Activated CD8-positive, alpha-beta T cell treated with anti-CD3 and anti-CD28 coated beads for 36 hours (primary cell): Measurements from ENCODE around the gene MCC. TPM values are rescaled to one million over a fixed set of nuclear protein-coding genes. Genes with fewer than 3 reads are reported as not detected.

ENCODE experiments used
- ATAC-seq: fragments of 200-7000 bp; cut with Tn5 transposase; one replicate; pipeline ENCODE4 v1.10.0; 2021; ENCODE audit warnings: mild to moderate bottlenecking, moderate library complexity
- CTCF ChIA-PET: fragments of 350-600 bp; sonication (Branson Sonifier 250); formaldehyde crosslinking; loops from one replicate; lab custom pipeline; 2021; ENCODE audit warnings: antibody characterized with exemption; lab: Charles Lee
- POLR2A ChIA-PET: fragments of 350-600 bp; sonication (Branson Sonifier 250); formaldehyde crosslinking; loops from one replicate; lab custom pipeline; 2021; ENCODE audit warnings: antibody characterized with exemption; lab: Charles Lee
- DNase-seq: peaks from one replicate; pipeline ENCODE4 v3.0.0-alpha.2; 2020
- H3K27ac Mint-ChIP-seq: one replicate; pipeline ENCODE4 v1.8.0; 2021; ENCODE audit warnings: mild to moderate bottlenecking, mixed read lengths
- H3K27me3 Mint-ChIP-seq: one replicate; pipeline ENCODE4 v1.8.0; 2021; ENCODE audit warnings: mixed read lengths
- H3K36me3 Mint-ChIP-seq: one replicate; pipeline ENCODE4 v1.8.0; 2021; ENCODE audit warnings: low read depth, mixed read lengths
- H3K4me1 Mint-ChIP-seq: one replicate; pipeline ENCODE4 v1.8.0; 2021; ENCODE audit warnings: low read depth, mixed read lengths
- H3K4me3 Mint-ChIP-seq: one replicate; pipeline ENCODE4 v1.8.0; 2021; ENCODE audit warnings: mild to moderate bottlenecking, moderate library complexity, mixed read lengths
- H3K9me3 Mint-ChIP-seq: one replicate; pipeline ENCODE4 v1.8.0; 2021; ENCODE audit warnings: mixed read lengths
- intact Hi-C: fragments of 100-400 bp; cut with micrococcal nuclease; formaldehyde crosslinking; loops from one replicate; pipeline ENCODE4 v1.10.0; 2022
- total RNA-seq, 2 experiments: library from RNA; stranded (reverse); gene quantifications; one replicate each; pipeline ENCODE4 v1.2.3, GENCODE V29; 2021
- TF ChIP-seq, protein P1 (sequence below): fragments of 200-600 bp; IDR thresholded peaks from one replicate; pipeline ENCODE4 v1.8.0; 2022; ENCODE audit warnings: antibody characterized with exemption, mild to moderate bottlenecking

MCC gene
- total RNA-seq, 2 experiments from 2014 or later, result 4.9 to 5.4 TPM

DNA sequence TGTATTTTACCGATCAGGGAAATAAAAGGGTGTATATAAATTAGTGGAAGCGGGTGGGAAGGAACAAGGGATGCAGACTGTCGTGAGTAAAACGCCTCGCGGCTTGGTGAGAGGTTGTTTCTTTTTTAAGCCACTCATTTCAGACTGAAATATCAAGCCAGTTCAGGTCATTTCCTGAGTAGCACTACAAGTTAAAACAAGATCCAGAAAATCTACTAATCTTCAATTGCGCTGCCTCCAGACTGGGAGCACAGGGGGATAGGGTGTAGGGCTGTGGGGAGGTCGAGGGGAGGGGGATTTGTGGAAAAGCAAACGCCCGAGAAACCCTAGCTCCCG lies 194.3 kb downstream of the MCC start:
- POLR2A ChIA-PET, result interaction anchor here (1.1 to 1.5 kb wide), 2 partner anchors 14 to 236 kb away, joined by 5 read pairs; no protein-coding TSS in a partner anchor
- CTCF ChIA-PET, result interaction anchor here (1.6 to 2.0 kb wide), 5 partner anchors 13 to 298 kb away, joined by 4 to 10 read pairs (median 6); no protein-coding TSS in a partner anchor
- TF ChIP-seq, protein P1, sequence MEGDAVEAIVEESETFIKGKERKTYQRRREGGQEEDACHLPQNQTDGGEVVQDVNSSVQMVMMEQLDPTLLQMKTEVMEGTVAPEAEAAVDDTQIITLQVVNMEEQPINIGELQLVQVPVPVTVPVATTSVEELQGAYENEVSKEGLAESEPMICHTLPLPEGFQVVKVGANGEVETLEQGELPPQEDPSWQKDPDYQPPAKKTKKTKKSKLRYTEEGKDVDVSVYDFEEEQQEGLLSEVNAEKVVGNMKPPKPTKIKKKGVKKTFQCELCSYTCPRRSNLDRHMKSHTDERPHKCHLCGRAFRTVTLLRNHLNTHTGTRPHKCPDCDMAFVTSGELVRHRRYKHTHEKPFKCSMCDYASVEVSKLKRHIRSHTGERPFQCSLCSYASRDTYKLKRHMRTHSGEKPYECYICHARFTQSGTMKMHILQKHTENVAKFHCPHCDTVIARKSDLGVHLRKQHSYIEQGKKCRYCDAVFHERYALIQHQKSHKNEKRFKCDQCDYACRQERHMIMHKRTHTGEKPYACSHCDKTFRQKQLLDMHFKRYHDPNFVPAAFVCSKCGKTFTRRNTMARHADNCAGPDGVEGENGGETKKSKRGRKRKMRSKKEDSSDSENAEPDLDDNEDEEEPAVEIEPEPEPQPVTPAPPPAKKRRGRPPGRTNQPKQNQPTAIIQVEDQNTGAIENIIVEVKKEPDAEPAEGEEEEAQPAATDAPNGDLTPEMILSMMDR, result no peak
- Mint-ChIP-seq H3K4me3 (peak overlapping the region; percentile 89), H3K27me3 (peaks cover 19% of the 10 kb centered on the region), H3K27ac (peak overlapping the region; percentile 79), H3K9me3 (no peaks in the 10 kb centered on the region), H3K36me3 (no peaks in the 10 kb centered on the region), H3K4me1 (peaks cover 14% of the 10 kb centered on the region)
- DNase-seq (peak; percentile 37), ATAC-seq (peak; percentile 20)
- intact Hi-C loops, result no loop called here

DNA sequence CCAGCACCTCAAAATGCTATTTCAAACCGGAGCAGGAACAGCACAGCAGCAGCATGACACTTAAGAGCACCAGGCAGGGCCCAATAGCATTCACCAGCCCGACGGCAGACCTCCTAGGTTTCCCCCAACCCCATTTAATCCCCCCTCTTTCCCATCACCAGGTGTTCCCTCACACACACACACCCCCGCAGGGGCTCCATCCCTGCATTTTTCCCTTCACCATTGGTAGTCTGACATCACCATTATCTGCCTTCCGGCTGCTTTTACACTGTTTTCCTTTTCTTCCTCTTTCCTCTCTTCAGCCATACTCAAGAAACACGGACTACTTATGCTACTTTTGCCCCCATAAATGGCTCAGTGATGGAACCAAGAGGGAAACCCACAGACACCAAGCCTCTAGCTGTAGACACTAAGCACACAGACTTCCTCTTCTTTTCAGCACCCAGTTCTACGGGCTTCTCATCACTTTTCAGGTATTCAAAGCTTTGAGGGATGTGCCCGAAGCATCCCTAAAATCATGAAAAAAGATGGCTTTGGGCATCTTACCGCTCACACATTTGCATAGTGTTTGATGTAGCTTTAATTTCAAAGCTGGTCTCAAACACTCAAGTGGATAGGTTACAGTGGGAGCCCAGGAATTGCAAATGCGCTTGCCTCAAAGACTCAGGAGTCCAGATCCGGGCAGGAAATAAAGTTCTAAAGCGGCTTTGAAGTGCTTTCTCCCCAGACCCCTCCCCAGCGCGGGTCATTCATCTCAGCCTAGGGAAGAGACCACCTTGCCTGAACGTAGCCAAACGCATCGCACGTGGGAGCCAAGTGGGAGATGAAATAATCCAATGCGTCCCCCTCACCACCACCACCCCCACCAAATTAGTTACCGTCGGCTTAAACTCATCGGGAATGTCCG lies 194.9 kb downstream of the MCC start:
- Mint-ChIP-seq H3K27ac (peak overlapping the region; percentile 79), H3K4me1 (peaks cover 14% of the 10 kb centered on the region), H3K4me3 (peak overlapping the region; percentile 89), H3K27me3 (peaks cover 19% of the 10 kb centered on the region), H3K36me3 (no peaks in the 10 kb centered on the region), H3K9me3 (no peaks in the 10 kb centered on the region)
- intact Hi-C loops, result no loop called here
- TF ChIP-seq, protein P1, result no peak
- no peak for DNase-seq
- ATAC-seq, result no peak
- ChIA-PET POLR2A (interaction anchor here (1.5 kb wide), 1 partner anchor 14 kb away, joined by 5 read pairs; no protein-coding TSS in a partner anchor), CTCF (interaction anchor here (1.6 to 2.0 kb wide), 4 partner anchors 12 to 221 kb away, joined by 4 to 10 read pairs (median 6); no protein-coding TSS in a partner anchor)

DNA sequence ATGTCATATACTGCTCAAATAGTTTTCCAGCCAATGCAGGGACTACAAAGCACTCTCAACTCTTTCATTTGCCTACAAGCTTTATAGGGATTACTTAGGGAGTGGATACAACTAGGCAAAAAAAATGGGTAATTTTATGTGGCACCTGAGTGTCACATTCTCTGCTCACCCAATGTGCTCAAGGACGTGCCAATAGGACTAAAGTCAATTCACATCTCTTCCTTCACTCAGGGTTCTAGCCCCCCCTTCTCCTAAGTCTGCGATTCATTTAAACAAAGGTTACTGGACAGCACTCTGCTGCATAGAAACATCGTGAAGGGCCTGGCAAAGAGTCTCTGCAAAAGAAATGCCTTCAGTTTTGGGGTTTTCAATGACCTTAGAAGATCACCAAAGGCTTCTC lies 195.8 kb downstream of the MCC start:
- POLR2A ChIA-PET, result no interaction called here
- no peak overlapping the region for H3K27ac Mint-ChIP-seq
- peak overlapping the region; percentile 89 for H3K4me3 Mint-ChIP-seq
- CTCF ChIA-PET, result interaction anchor here (1.1 kb wide), 1 partner anchor 17 kb away, joined by 3 read pairs; no protein-coding TSS in a partner anchor
- no peak for ATAC-seq
- no peaks in the 10 kb centered on the region for H3K36me3 Mint-ChIP-seq
- H3K27me3 Mint-ChIP-seq, result peaks cover 16% of the 10 kb centered on the region
- TF ChIP-seq, protein P1, result no peak
- H3K9me3 Mint-ChIP-seq, result no peaks in the 10 kb centered on the region
- no peak for DNase-seq
- peaks cover 14% of the 10 kb centered on the region for H3K4me1 Mint-ChIP-seq
- intact Hi-C loops, result no loop called here

DNA sequence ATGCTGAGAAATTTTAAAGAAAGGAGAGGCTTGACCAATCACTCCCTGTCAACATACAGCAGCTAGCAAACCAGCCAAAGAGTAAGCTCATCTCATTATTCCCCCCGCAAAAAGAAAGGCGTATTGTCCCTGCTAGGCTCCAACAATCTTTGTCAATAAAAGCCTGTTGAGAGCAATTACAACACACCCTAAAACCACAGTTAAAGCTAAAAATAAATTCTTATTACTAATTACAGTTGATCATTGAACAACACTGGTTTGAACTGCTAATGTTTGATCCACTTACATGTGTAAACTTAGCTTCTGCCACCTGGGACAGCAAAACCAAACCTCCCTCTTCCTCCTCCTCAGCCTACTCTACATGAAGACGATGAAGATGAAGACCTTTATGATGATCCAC lies 204.7 kb downstream of the MCC start:
- ATAC-seq, result no peak
- intact Hi-C loops, result no loop called here
- no peak overlapping the region for H3K4me3 Mint-ChIP-seq
- H3K4me1 Mint-ChIP-seq, result peaks cover 15% of the 10 kb centered on the region
- no peak for DNase-seq
- no peaks in the 10 kb centered on the region for H3K27me3 Mint-ChIP-seq
- ChIA-PET POLR2A (interaction anchor here (0.7 kb wide), 1 partner anchor 9 kb away, joined by 3 read pairs; no protein-coding TSS in a partner anchor), CTCF (interaction anchor here (1.1 to 1.3 kb wide), 3 partner anchors 10 to 326 kb away, joined by 3 read pairs; no protein-coding TSS in a partner anchor)
- no peaks in the 10 kb centered on the region for H3K9me3 Mint-ChIP-seq
- no peak overlapping the region for H3K27ac Mint-ChIP-seq
- no peaks in the 10 kb centered on the region for H3K36me3 Mint-ChIP-seq
- TF ChIP-seq, protein P1, result no peak

DNA sequence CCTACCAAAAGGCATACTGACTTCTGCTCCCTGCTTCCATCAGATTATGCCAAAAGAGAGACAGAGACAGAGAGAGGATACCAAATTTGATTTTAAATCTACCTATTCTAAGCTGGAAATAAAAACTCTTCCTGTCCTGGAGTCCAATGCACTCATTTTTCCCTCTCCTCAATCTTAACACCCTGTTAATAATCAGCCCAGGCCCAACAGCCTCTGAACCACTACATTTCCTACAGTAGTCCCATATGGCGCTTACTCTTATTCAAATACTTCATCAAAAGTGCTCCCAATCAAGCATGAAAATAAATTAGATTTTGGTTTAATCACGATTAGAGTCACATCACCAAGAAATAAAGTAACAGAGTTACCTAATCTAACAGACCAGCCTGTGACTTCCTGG lies 205.8 kb downstream of the MCC start:
- peaks cover 20% of the 10 kb centered on the region for H3K4me1 Mint-ChIP-seq
- H3K27ac Mint-ChIP-seq, result no peak overlapping the region
- DNase-seq (no peak), ATAC-seq (no peak)
- H3K36me3 Mint-ChIP-seq, result no peaks in the 10 kb centered on the region
- TF ChIP-seq, protein P1, result no peak
- no peaks in the 10 kb centered on the region for H3K9me3 Mint-ChIP-seq
- POLR2A ChIA-PET, result no interaction called here
- CTCF ChIA-PET, result interaction anchor here (2.9 kb wide), 1 partner anchor 12 kb away, joined by 10 read pairs; no protein-coding TSS in a partner anchor
- intact Hi-C loops, result no loop called here
- H3K27me3 Mint-ChIP-seq, result no peaks in the 10 kb centered on the region
- no peak overlapping the region for H3K4me3 Mint-ChIP-seq
